OCI-LY3 (cell line): Measurements from ENCODE around the gene HOTAIR.

Experiments
- H2AFZ ChIP-seq: fragments of 200-600, 300-600 bp; shearing (Covaris generic); 2 replicates; pipeline ENCODE4 v1.6.0; 2014; ENCODE audit warnings: antibody characterized with exemption, low read depth, low read length
- H3K27ac ChIP-seq: fragments of 200-600, 300-600 bp; sonication (generic); 2 replicates; pipeline ENCODE4 v1.5.1; 2014; ENCODE audit warnings: mild to moderate bottlenecking, low read length, moderate library complexity, mixed read lengths
- H3K27me3 ChIP-seq: fragments of 200-600, 300-600 bp; sonication (generic); 2 replicates; pipeline ENCODE4 v1.6.1; 2014; ENCODE audit warnings: low read depth, low read length, mixed read lengths
- H3K36me3 ChIP-seq: fragments of 200-600, 300-600 bp; sonication (generic); replicated peaks from 2 replicates; pipeline ENCODE3; 2014; ENCODE audit warnings: low read depth, low read length, mixed read lengths
- H3K4me1 ChIP-seq: fragments of 300-600, 200-600 bp; sonication (generic); 2 replicates; pipeline ENCODE4 v1.6.1; 2014; ENCODE audit warnings: low read length, mixed read lengths
- H3K4me2 ChIP-seq: fragments of 200-600, 300-600 bp; sonication (generic); 2 replicates; pipeline ENCODE4 v1.6.1; 2014; ENCODE audit warnings: low read length, mixed read lengths
- H3K4me3 ChIP-seq: fragments of 300-600, 200-600 bp; sonication (generic); 2 replicates; pipeline ENCODE4 v1.5.1; 2014; ENCODE audit warnings: antibody characterized with exemption, mild to moderate bottlenecking, low read length, moderate library complexity
- H3K79me2 ChIP-seq: fragments of 300-600, 200-600 bp; shearing (Covaris generic); 2 replicates; pipeline ENCODE4 v1.6.1; 2014; ENCODE audit warnings: mild to moderate bottlenecking, low read length, mixed read lengths
- H3K9ac ChIP-seq: fragments of 300-600, 200-600 bp; shearing (Covaris generic); 2 replicates; pipeline ENCODE4 v1.6.0; 2014; ENCODE audit warnings: mild to moderate bottlenecking, low read length, moderate library complexity
- H3K9me3 ChIP-seq: fragments of 200-600, 300-600 bp; shearing (Covaris generic); 2 replicates; pipeline ENCODE4 v1.6.1; 2014; ENCODE audit warnings: low read length, mixed read lengths; ENCODE audit not compliant: insufficient read depth
- H4K20me1 ChIP-seq: fragments of 200-600, 300-600 bp; sonication (generic); 2 replicates; pipeline ENCODE4 v1.6.1; 2016; ENCODE audit warnings: low read length, mixed read lengths; ENCODE audit not compliant: insufficient read depth
- CTCF ChIP-seq: fragments of 200-600, 300-600 bp; sonication (generic); IDR thresholded peaks from 2 replicates; pipeline ENCODE4 v1.5.1; 2014; ENCODE audit warnings: antibody characterized with exemption, low read length, low read depth
- EZH2phosphoT487 ChIP-seq: fragments of 200-600 bp; shearing (Covaris generic); IDR thresholded peaks from 2 replicates; pipeline ENCODE4 v1.6.1; 2018; ENCODE audit warnings: antibody characterized with exemption, mixed run types, low read depth

Gene HOTAIR

DNA sequence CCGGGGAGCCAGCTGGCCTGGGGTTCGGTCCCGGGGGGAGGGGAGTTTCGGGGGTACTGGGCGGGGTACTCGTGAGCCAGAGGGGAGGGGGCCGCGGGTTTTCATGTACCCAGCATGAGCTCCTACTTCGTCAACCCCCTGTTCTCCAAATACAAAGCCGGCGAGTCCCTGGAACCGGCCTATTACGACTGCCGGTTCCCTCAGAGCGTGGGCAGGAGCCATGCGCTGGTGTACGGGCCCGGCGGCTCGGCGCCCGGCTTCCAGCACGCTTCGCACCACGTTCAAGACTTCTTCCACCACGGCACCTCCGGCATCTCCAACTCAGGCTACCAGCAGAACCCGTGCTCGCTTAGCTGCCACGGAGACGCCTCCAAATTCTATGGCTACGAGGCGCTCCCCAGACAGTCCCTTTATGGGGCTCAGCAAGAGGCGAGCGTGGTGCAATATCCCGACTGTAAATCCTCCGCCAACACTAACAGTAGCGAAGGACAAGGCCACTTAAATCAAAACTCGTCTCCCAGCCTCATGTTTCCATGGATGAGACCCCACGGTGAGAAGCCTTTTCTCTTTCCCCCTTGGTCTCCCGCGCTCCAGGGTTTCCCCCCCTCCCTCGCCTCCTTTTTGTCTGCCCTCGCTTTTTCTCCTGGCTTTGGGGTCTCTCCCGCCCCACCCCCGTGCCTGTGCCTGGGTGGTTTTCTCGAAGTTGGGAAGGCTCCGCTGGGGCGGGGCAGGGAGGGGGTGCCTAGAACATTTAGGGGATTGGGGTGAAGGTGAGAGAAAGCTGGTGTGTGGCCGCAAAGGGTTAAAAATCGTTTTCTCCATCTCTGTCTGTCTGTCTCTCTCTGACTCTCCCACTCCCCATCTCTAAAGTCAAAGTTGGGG lies 34.7 kb upstream of the HOTAIR start:
- Histone ChIP-seq H3K36me3 (no peaks in the 10 kb centered on the region), H3K9me3 (no peaks in the 10 kb centered on the region), H3K4me3 (peak overlapping the region; percentile 79), H4K20me1 (no peaks in the 10 kb centered on the region), H3K9ac (peak overlapping the region; percentile 54), H2AFZ (peak overlapping the region; percentile 53; the same call in 1 of the 2 replicates), H3K4me2 (peak overlapping the region; percentile 73), H3K27me3 (peaks cover 55% of the 10 kb centered on the region), H3K79me2 (no peaks in the 10 kb centered on the region), H3K4me1 (peaks cover 35% of the 10 kb centered on the region), H3K27ac (no peak overlapping the region)
- no peak for TF ChIP-seq CTCF
- TF ChIP-seq EZH2phosphoT487 = no peak

DNA sequence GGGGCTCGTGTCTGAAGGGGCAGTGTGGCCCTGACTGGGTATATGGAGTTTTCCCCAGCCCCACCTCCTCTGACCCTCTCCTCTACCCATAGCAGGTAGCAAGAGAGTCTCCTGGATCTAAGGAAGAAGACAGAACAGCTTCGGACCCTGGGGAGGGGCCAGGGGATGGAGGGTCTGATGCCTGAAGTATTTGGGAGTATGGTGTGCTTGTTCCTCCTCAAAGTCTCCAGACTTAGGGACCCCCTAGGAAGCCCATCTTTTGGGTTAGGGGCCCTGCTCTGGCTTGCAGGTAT lies 33.5 kb upstream of the HOTAIR start:
- Histone ChIP-seq H3K79me2 (no peaks in the 10 kb centered on the region), H3K36me3 (no peaks in the 10 kb centered on the region), H3K4me2 (peak overlapping the region; percentile 73), H2AFZ (no peak overlapping the region), H4K20me1 (no peaks in the 10 kb centered on the region), H3K27me3 (peaks cover 55% of the 10 kb centered on the region), H3K4me3 (peak overlapping the region; percentile 79; the same call in 1 of the 2 replicates), H3K9me3 (no peaks in the 10 kb centered on the region), H3K4me1 (peaks cover 43% of the 10 kb centered on the region), H3K9ac (no peak overlapping the region), H3K27ac (no peak overlapping the region)
- no peak for TF ChIP-seq EZH2phosphoT487
- no peak for TF ChIP-seq CTCF

GRCh38 chr12:54007538-54008259 lies 32.9 kb upstream of the HOTAIR start:
- no peak overlapping the region for H3K9ac ChIP-seq
- no peak overlapping the region for H2AFZ ChIP-seq
- H3K4me1 ChIP-seq = peaks cover 43% of the 10 kb centered on the region
- H3K36me3 ChIP-seq = no peaks in the 10 kb centered on the region
- no peaks in the 10 kb centered on the region for H3K9me3 ChIP-seq
- TF ChIP-seq EZH2phosphoT487 (no peak), CTCF (no peak)
- no peaks in the 10 kb centered on the region for H3K79me2 ChIP-seq
- H3K27ac ChIP-seq = no peak overlapping the region
- H3K4me2 ChIP-seq = no peak overlapping the region
- H3K27me3 ChIP-seq = peaks cover 52% of the 10 kb centered on the region
- H3K4me3 ChIP-seq = no peak overlapping the region
- no peaks in the 10 kb centered on the region for H4K20me1 ChIP-seq

DNA sequence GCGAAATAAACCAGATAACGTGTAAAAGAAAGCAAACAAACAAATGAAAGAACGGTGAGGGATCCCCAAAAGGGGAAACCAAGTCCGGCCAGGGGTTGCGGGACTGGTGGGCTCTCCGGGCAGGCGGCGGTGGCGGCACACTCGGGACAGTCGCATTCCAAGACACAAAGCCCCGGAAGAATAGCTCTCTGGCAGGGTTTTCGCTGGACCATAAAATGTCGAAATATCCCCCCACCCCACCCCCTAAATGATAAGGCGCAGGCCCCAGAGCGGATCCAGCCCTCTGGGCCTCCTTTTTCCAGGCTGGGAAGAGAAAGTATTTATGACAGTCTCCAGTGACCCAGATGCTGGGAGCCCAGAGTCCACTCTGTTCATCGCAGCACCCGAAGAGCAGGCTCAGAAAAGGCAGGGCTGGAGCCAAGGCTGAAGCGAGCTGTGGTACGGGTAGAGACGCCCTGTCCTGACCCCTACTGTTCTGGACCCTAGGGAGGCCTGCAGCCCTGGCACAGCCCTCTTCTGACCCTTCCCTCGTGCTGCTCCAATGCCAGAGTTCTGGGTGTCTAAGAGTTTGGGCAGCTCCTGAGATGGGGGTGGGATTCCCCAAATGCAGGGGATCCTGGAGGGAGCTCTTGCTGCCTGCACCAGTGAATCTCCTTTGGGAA lies 31.9 kb upstream of the HOTAIR start:
- peaks cover 40% of the 10 kb centered on the region for H3K4me1 ChIP-seq
- no peaks in the 10 kb centered on the region for H3K36me3 ChIP-seq
- no peaks in the 10 kb centered on the region for H4K20me1 ChIP-seq
- no peak overlapping the region for H3K27ac ChIP-seq
- H3K9ac ChIP-seq = peak overlapping the region; percentile 60
- H3K4me3 ChIP-seq = peak overlapping the region; percentile 75
- no peaks in the 10 kb centered on the region for H3K9me3 ChIP-seq
- peaks cover 51% of the 10 kb centered on the region for H3K27me3 ChIP-seq
- H2AFZ ChIP-seq = 0 out of 2 replicates have a peak overlapping the region, but pooled peaks have one; percentile 34
- peak overlapping the region; percentile 98 for H3K4me2 ChIP-seq
- TF ChIP-seq EZH2phosphoT487 (no peak), CTCF (no peak)
- H3K79me2 ChIP-seq = no peaks in the 10 kb centered on the region
